ENCODE measurements around the gene TTC24.
"Not testable (repeated sequence)": the region's sequence is repeated elsewhere in the genome, so short reads cannot be mapped to it uniquely, and the experiment has no call there.

TTC24 gene

DNA sequence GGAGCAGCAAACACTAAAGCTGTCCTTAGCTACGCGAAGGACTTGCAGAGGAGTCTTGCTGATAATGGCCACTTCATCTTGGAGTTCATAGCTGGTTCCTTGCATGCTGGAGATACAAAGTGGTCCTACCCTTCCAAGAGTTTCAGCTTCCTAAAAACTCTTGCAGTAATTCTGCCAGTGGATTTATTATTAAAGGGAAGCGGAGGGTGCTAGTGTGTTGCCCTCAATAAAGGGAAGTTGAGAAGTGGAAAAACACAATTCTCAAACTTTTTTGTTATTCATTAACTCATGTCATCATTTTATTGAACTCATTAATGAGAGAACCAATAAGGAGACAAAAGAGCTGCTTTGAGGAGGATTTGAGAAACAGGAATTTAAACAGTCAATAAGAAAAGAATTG is 33.1 kb downstream of the TTC24 start:
- no peak for DNase-seq

DNA sequence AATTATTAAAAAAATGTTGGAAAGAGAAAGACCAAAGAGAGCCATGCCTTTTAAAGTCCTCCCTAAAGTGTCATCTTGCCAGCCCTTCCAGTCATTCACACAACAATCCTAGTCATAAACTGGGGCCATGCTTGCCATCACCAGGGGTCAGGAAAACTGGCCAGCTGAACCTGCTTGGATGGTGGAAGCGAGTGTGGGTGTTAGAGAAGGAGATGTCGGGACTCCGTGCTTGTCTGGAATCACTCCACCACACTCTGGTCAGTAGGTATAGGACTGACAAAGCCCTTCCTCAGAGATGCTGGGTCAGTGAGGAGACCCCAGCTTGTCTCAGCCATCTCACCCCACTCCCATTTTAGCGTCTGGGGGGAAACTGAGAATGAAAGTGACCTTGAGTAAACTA is 36.4 kb downstream of the TTC24 start:
- DNase-seq = no peak

DNA sequence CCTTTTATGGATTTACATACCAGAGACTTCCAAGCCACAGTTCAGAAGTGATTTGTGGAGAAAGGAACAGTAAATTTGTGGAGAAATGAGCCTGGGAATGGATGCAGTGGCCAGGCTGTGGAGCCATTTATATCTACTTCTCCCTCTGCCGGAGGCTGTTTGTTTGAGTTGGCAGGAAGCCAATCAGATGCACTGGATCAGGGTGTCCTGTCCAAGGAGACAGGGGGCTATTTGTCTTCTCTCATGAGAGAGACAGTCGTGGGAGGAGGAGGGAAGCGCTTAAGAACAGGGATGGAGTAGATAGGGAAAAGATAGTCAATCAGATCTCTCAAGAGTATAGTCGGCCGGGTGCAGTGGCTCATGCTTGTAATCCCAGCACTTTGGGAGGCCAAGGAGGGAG is 36.9 kb downstream of the TTC24 start:
- no peak for DNase-seq

DNA sequence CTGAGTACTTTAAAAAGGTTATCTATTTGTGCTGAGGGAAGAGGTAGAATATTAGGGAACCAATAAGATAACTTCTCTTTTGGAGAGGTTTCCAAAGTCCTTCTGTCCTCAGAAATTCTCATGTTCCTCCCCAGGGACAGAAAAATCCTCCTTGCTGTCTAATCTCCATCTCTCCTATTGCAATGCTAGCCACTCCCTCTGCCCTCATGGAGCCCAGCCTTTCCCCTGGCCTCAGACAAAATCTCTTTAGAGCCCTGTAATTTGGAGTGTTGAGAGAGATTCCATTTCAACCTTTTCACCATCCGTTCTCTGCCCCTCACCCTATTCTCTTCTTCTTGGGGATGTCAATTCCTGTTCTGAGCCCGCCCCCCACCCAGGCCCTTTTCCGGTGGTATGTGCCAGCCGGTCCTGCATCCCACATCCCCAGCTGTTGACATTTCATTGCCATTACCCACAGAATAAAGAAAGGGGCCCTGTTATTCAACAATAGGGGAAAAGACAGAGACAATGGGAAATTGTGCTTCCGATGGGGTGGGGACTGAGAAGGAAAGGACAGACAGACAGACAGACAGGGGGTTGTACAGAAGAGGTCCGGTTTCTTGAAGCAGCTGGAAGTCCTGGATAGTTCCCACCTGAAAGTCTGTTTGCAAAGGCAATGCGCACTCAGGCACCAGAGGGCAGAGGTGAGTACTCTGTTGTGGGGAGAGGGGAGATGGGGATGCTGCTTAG is 39.5 kb downstream of the TTC24 start, which contains the start of gene HAPLN2:
TSS of gene HAPLN2 (plus strand) at position 563 of the 729 bp plus-strand sequence. CDS start 4,076 bp downstream, outside the sequence.
- DNase-seq = no peak

DNA sequence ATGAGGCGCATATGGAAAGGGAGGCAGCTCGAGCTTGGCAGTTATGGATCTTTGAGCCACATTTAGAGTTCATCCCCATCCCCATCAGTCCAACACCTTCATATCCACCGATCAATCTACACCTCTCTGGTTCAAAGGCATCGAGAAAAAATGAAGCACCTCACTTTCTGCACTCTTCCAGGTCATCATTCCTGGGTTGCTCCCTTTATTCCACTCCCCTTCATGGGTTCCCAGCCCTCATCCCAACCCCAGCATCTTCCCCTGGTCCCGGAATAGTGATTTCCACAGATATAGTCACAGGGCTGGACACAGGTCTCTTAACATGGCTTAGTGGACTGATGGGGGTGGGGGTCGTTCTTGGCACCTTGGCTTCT is 40.0 kb downstream of the TTC24 start:
- DNase-seq = no peak

DNA sequence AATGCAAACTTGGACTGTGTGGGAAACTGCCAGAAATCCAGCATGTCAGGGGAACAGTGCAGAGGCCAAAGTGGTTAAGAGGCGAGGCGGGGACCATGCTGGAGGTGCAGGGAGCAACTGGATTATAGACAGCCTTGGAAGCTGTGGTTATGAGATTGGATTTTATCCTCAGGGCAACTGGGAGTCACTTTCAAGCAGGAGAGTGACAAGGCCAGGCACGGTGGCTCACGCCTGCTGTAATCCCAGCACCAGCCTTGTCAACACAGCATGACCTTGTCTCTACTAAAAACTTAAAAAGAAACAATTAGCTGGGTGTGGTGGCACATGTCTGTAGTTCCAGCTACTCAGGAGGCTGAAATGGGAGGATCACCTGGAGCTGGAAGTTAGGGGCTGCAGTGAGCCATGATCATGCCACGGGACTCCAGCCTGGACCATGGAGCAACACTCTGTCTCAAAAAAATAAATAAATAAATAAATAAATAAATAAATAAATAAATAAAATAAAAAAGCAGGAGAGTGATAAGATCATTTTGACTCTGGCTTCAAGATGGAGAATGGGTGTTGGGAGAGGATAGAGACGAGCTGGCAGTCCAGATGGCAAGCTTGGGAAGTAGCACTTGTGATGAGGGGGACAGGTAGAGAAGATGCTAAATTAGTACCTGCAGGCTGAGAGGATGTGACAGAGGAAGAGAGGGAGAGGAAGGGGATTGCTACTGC is 43.2 kb downstream of the TTC24 start:
- DNase-seq = no peak

DNA sequence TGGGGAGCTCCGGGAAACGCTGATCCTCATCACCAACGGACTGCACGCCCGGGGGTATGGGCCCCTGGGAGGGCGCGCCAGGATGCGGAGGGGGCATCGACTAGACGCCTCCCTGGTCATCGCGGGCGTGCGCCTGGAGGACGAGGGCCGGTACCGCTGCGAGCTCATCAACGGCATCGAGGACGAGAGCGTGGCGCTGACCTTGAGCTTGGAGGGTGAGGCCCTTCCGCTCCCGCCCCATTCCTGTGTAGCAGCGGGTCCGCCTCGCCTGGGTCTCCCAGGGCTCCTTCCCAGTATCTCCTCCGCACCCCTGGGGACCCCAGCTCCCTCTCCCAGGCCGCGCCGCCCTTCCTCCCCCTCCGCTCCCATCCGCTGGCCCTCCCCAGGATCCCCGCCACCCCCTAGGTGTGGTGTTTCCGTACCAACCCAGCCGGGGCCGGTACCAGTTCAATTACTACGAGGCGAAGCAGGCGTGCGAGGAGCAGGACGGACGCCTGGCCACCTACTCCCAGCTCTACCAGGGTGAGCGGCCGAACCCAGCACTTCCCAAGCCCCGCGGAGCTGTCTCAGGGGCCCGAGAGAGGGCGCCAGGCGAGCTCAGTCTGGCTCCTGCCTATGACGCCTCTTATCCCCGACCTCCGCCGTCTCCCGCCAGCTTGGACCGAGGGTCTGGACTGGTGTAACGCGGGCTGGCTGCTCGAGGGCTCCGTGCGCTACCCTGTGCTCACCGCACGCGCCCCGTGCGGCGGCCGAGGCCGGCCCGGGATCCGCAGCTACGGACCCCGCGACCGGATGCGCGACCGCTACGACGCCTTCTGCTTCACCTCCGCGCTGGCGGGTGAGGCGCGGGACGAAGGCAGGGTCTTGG is 44.7 kb downstream of the TTC24 start:
- DNase-seq = no peak

DNA sequence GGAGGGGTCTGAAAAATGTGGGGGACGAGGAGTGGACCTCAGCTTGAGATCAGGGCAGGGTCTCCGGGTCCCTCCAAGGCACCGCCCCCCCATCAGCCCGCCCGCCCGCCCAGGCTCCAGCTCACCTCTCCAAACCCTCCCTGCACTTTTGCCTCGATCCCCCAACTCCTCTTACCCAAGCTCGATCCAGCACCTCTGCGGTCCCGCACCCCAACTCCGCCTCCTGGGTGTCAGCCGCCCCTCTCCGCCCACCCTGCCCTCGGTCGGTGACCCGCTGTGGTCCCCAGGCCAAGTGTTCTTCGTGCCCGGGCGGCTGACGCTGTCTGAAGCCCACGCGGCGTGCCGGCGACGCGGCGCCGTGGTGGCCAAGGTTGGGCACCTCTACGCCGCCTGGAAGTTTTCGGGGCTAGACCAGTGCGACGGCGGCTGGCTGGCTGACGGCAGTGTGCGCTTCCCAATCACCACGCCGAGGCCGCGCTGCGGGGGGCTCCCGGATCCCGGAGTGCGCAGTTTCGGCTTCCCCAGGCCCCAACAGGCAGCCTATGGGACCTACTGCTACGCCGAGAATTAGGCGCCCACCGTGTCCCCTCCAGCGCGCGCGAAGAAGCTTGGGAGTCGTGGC is 45.4 kb downstream of the TTC24 start:
- no peak for DNase-seq

DNA sequence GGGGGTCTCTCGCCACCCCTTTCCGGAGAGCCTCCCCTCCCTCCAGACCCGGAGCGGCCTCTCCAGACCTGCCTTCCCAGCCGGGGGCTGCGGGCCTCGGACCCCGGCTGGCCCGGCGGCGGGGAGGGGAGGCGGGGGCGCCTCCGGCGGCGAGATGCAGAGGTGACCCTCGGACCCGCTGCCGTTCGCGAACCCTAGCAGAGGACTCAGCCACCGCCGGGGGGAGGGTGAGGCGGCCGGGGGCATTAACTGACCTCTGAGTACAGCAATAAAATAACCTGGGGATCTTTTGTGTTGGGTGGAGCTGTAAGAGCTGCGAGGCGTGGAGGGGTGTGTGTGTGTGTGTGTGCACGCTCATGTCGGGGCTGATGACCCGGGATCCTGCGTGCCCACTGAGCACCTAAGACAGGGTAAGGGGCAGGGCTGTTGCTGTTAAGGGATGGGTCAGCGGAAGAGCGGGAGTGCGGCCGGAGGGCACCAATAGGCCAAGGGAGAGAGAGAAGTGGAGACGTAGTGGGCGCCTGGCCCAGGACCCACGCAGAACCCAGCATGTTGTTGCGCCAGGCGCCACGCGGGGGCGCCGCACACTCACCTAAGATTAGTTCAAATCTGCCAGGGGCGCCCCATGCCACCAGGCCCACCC is 46.0 kb downstream of the TTC24 start:
- DNase-seq = peak; percentile 63

DNA sequence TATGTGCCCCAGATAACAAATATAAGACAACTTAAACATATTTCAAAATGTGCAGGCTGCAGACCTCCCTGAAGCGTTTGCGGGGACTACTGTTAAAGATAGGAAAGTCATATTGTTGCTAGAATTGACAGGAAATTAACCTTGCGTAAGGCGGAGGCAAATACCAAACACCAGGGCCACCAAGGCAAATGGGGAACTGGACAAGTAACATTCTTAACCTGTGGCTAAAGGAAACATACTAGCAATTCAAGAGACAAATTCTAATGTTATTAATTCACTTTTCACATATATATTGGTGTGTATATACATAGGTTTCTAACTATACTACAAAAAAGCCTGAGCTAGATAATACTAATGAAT is 46.5 kb downstream of the TTC24 start:
- DNase-seq = no peak

DNA sequence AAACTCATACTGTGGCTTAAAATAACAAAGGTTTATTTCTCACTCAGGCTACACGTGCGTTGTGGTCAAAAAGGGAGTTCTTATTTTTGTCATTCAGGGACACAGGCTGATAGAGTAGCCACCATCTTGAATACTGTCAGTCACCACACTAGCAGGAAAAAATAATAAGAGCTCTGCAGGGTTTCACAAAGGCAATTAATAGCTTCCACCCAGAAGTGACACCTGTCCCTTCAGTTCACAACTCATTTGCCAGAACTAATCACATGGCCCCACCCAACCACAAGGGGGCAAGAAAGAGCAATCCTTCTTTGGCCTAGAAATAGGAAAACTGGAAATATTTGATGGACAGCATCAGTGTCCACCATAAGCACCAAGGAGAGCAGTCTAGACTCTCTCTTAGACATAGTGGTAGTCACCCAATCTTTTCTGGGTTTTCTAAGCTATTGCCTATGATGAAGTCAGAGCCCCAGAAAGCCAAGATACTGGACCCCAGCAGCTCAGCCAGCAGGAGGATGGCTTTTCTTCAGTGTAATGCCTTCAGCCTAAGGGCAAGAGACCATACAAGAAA is 47.9 kb downstream of the TTC24 start:
- DNase-seq = no peak

DNA sequence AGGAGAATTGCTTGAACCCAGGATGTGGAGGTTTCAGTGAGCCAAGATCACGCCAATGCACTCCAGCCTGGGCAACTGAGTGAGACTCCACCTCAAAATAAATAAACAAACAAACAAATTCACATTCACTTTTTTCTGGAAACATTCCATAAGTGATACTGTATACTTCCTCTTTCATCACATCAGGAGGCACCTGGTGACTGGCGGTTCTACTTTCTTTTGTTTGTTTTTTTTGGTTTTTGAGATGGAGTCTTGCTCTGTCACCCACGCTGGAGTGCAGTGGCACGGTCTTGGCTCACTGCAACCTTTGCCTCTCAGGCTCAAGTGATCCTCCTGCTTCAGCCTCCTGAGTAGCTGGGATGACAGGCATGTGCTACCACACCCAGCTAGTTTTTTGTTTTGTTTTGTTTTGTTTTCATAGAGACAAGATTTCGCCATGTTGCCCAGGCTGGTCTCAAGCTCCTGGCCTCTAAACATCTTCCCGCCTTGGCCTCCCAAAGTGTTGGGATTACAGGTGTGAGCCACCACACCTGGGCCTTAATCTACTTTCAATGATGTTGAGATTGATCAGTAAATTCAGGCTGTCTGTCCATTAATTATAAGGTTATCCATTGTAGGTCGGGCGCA is 50.4 kb downstream of the TTC24 start:
- no peak for DNase-seq

DNA sequence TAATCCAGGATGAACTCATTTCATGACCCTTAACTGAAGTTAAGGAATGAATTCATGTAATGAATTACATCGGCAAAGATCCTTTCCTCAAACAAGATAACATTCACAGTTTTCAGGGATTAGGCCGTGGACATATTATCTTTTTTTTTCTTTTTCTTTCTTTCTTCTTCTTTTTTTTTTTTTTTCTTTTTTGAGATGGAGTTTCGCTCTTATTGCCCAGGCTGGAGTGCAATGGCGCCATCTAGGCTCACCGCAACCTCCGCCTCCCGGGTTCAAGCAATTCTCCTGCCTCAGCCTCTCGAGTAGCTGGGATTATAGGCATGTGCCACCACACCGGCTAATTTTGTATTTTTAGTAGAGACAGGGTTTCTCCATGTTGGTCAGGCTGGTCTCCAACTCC is 51.6 kb downstream of the TTC24 start:
- not testable (repeated sequence) for DNase-seq

DNA sequence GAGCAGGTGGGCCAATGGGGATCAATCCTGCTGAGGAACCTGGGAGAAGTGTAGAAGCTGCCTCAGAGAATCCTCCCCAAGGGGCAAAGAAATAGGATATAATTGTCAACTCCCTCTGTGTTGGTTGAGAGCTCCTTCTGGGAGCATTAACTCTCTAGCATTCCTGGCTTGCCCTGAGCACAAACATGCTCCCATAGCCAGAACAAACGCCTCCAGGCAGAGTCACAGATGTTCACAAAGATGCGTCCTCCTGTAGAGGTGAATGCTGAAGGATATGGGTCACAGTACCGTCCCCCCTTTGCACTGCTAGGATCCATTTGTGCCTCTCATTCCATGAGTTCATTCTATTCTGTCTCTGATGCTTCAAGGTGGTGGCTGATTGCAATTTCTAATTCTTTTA is 52.8 kb downstream of the TTC24 start:
- DNase-seq = no peak
